Stomach (tissue), 9 donors: ENCODE data around the gene ANAPC13. TPM values are rescaled to one million over a fixed set of nuclear protein-coding genes. Genes with fewer than 3 reads are reported as not detected.

Experiments used
- DNase-seq, 2 donors: peaks; one replicate each; pipeline versions ENCODE4 v3.0.0 to v3.0.0-alpha.2; 2013 to 2019
- H3K27ac ChIP-seq, 5 donors: fragments of 200-600 bp in 4 of 5; sonication (generic) in 4 of 5; one replicate each; pipeline ENCODE4 v1.5.1; 2013 to 2019; ENCODE audit warnings: mild to moderate bottlenecking in 1 of 5, moderate library complexity in 1 of 5
- H3K27me3 ChIP-seq, 3 donors: fragments of 200-600 bp; sonication (generic); one replicate each; pipeline ENCODE4 v1.5.1; 2017 to 2019; ENCODE audit warnings: mixed run types in 1 of 3
- H3K36me3 ChIP-seq, 4 donors: fragments of 200-600 bp; sonication (generic); 1 replicate in 3 of 4; 2 replicates in 1 of 4; pipeline ENCODE4 v1.5.1; 2016 to 2019
- H3K4me1 ChIP-seq, 4 donors: fragments of 200-600 bp; sonication (generic); one replicate each; pipeline ENCODE4 v1.5.1; 2016 to 2019
- H3K4me3 ChIP-seq, 4 donors: fragments of 200-600 bp; sonication (generic) in 3 of 4; one replicate each; pipeline ENCODE4 v1.5.1; 2016 to 2019; ENCODE audit warnings: mild to moderate bottlenecking in 1 of 4
- H3K9me3 ChIP-seq, 4 donors: fragments of 200-600 bp; sonication (generic); one replicate each; pipeline ENCODE4 v1.5.1; 2016 to 2019
- CTCF ChIP-seq, 7 experiments: fragments of 450-650 bp in 4 of 7; fragments of 200-600 bp in 3 of 7; sonication (generic) in 3 of 7; IDR thresholded peaks; one replicate each; pipeline ENCODE4 v1.5.1; 2016 to 2019; ENCODE audit warnings: antibody characterized with exemption in 7 of 7, control low read depth in 2 of 7, mild to moderate bottlenecking in 1 of 7
- EP300 ChIP-seq: sonication (generic); formaldehyde crosslinking; IDR thresholded peaks from one replicate; pipeline ENCODE4 v1.6.1; 2017; ENCODE audit warnings: antibody characterized with exemption
- POLR2A ChIP-seq, 4 donors: fragments of 450-650 bp; IDR thresholded peaks; one replicate each; pipeline ENCODE4 v1.6.1; 2016; ENCODE audit warnings: antibody characterized with exemption in 4 of 4, control low read depth in 2 of 4, mild to moderate bottlenecking in 1 of 4, moderate library complexity in 1 of 4
- POLR2AphosphoS5 ChIP-seq, 3 donors: sonication (generic); formaldehyde crosslinking; IDR thresholded peaks; one replicate each; pipeline ENCODE4 v1.6.1; 2016; ENCODE audit warnings: antibody characterized with exemption in 3 of 3
- WGBS, 5 donors: extraction: QIAGEN DNeasy Blood & Tissue Kit in 3 of 5; methylation state at CpG; one replicate each; pipeline versions ENCODE4 v1.1.5 to v1.1.7; 2013 to 2018; 5-methylcytosine and 5-hydroxymethylcytosine counted together
- intact Hi-C: fragments of 100-400 bp; cut with DNase I; formaldehyde crosslinking; loops from one replicate; pipeline ENCODE4 v1.15.1; 2023; ENCODE audit warnings: low total_unique reads
- polyA plus RNA-seq, 3 donors: library from polyadenylated mRNA; stranded (reverse); fragments of 200-250 nt; gene quantifications; one replicate each; pipeline ENCODE4 v1.2.3, GENCODE V29; 2013
- total RNA-seq, 5 donors: library from RNA; depleted of rRNA; stranded (reverse); fragments of >200 nt; gene quantifications; one replicate each; pipeline versions ENCODE4 v1.1.0 to v1.2.3, GENCODE V29; 2014 to 2016
- donor health status: healthy with polysubstance abuse.
- donor health status: Bipolar disorder and iron deficiency.
- donor health status: healthy.

Gene ANAPC13
- total and polyA plus RNA-seq, 8 donors = 3.2 to 130 (median 44.4) TPM

- H3K4me1 ChIP-seq = no peaks in the 10 kb centered on the region
- no peak overlapping the region for H3K4me3 ChIP-seq
- intact Hi-C loops = no loop called here
- H3K9me3 ChIP-seq = no peaks in the 10 kb centered on the region
- H3K27me3 ChIP-seq = no peaks in the 10 kb centered on the region
- H3K27ac ChIP-seq = no peak overlapping the region
- 83 to 89% (median 86%) methylated on average over 4 of the region's 4 CpGs for WGBS, 5 donors
- TF ChIP-seq CTCF (IDR thresholded peaks at IDR 0.05) = no peak
- TF ChIP-seq EP300 = no peak
- no peak for TF ChIP-seq POLR2A (IDR thresholded peaks at IDR 0.05)
- TF ChIP-seq POLR2AphosphoS5 (IDR thresholded peaks at IDR 0.05) = no peak
- DNase-seq = no peak
- H3K36me3 ChIP-seq = no peaks in the 10 kb centered on the region
These were observed 55.6 kb downstream of the ANAPC13 start for GRCh38 chr3:134430174-134430573.

- WGBS, 5 donors = 87 to 97% (median 91%) methylated on average over 4 of the region's 4 CpGs
- no peak overlapping the region for H3K4me3 ChIP-seq
- H3K27ac ChIP-seq = no peak overlapping the region
- no peaks in the 10 kb centered on the region for H3K4me1 ChIP-seq
- H3K9me3 ChIP-seq = no peaks in the 10 kb centered on the region
- H3K36me3 ChIP-seq = no peaks in the 10 kb centered on the region
- TF ChIP-seq CTCF (IDR thresholded peaks at IDR 0.05) = no peak
- no peak for TF ChIP-seq POLR2AphosphoS5 (IDR thresholded peaks at IDR 0.05)
- TF ChIP-seq POLR2A (IDR thresholded peaks at IDR 0.05) = no peak
- TF ChIP-seq EP300 = no peak
- no peaks in the 10 kb centered on the region for H3K27me3 ChIP-seq
- intact Hi-C loops = no loop called here
- DNase-seq = no peak
These were observed 57.4 kb downstream of the ANAPC13 start for GRCh38 chr3:134428401-134428800.

Other genes with a start within 250 kb of the ANAPC13 start
- 100 to 1,000 TPM in 1 of 5 donors, 10 to 100 TPM in 4; 41.1 to 128 (median 45.5) TPM for gene RYK, start 235.1 kb downstream of the ANAPC13 start, total RNA-seq
- 10 to 100 TPM; 15.8 to 27.0 (median 26.7) TPM for gene RYK, start 235.1 kb downstream of the ANAPC13 start, polyA plus RNA-seq
- 100 to 1,000 TPM in 1 of 5 donors, 10 to 100 TPM in 4; 29.3 to 782 (median 54.9) TPM for gene AMOTL2, start 111.5 kb downstream of the ANAPC13 start, total RNA-seq
- gene AMOTL2, start 111.5 kb downstream of the ANAPC13 start, polyA plus RNA-seq = 10 to 100 TPM; 10.6 to 16.6 (median 13.8) TPM
- 100 to 1,000 TPM in 1 of 5 donors, 10 to 100 TPM in 3, 1 to 10 TPM in 1; 8.1 to 104 (median 47.4) TPM for gene CEP63, start 72 bp upstream of the ANAPC13 start, total RNA-seq
- gene CEP63, start 72 bp upstream of the ANAPC13 start, polyA plus RNA-seq = 10 to 100 TPM; 12.8 to 16.3 (median 14.7) TPM
- gene KY, start 165.0 kb upstream of the ANAPC13 start, total RNA-seq = 1 to 10 TPM in 1 of 5 donors, under 1 TPM in 1, not detected in 3; 0.55 to 3.6 TPM
- gene KY, start 165.0 kb upstream of the ANAPC13 start, polyA plus RNA-seq = under 1 TPM; 0.12 to 0.31 (median 0.25) TPM